Measurements from ENCODE around the gene ZNF69.
"Not testable (repeated sequence)": the region's sequence is repeated elsewhere in the genome, so short reads cannot be mapped to it uniquely, and the experiment has no call there.

Gene ZNF69

GRCh38 chr19:11856596-11857250 is 30.9 kb upstream of the ZNF69 start:
- in situ Hi-C loops (cut with HindIII; ENCODE audit: low sequenced_read_pairs) = no loop called here
- no peak overlapping the region for H3K4me3 ChIP-seq (ENCODE audit: low read depth, low read length)
- TF ChIP-seq CTCF (IDR thresholded peaks at IDR 0.05; ENCODE audit: low read depth, low read length) = no peak
- DNase-seq (ENCODE audit: low read depth, low spot score) = no peak

- in situ Hi-C loops (cut with HindIII; ENCODE audit: low sequenced_read_pairs) = no loop called here
- DNase-seq (ENCODE audit: low read depth, low spot score) = no peak
- TF ChIP-seq CTCF (IDR thresholded peaks at IDR 0.05; ENCODE audit: low read depth, low read length) = no peak
- no peak overlapping the region for H3K4me3 ChIP-seq (ENCODE audit: low read depth, low read length)
These were observed 26.9 kb upstream of the ZNF69 start for GRCh38 chr19:11860721-11861120.

DNA sequence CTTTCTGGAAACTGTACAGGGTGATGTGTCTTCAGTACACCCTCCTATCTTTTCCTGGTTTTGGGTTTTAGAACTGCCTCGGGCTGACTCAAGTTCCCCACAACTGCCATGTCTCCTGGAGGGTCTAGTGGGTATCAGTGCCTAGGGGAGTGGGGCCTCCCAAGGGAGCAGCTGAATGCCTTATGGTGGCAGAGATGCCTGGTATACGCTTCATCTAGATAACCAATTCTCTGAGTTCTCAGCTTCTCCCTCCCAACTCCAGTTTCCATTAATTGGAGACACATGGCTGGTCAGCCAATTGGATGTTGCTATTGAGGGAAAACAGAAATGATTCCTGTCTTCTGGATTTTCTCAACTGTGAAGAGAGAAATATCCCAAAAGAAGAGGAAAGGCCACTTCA is 26.3 kb upstream of the ZNF69 start:
- no peak for DNase-seq (ENCODE audit: low read depth, low spot score)
- no peak for TF ChIP-seq CTCF (IDR thresholded peaks at IDR 0.05; ENCODE audit: low read depth, low read length)
- in situ Hi-C loops (cut with HindIII; ENCODE audit: low sequenced_read_pairs) = no loop called here
- H3K4me3 ChIP-seq (ENCODE audit: low read depth, low read length) = no peak overlapping the region

- DNase-seq (ENCODE audit: low read depth, low spot score); H3K4me3 ChIP-seq (ENCODE audit: low read depth, low read length); in situ Hi-C loops (cut with HindIII; ENCODE audit: low sequenced_read_pairs): not testable (repeated sequence)
These were observed 19.8 kb upstream of the ZNF69 start for GRCh38 chr19:11867766-11868165.

GRCh38 chr19:11868188-11868587 is 19.4 kb upstream of the ZNF69 start:
- TF ChIP-seq CTCF (IDR thresholded peaks at IDR 0.05; ENCODE audit: low read depth, low read length) = no peak
- in situ Hi-C loops (cut with HindIII; ENCODE audit: low sequenced_read_pairs) = no loop called here
- H3K4me3 ChIP-seq (ENCODE audit: low read depth, low read length) = no peak overlapping the region

GRCh38 chr19:11872624-11873023 is 15.0 kb upstream of the ZNF69 start:
- H3K4me3 ChIP-seq (ENCODE audit: low read depth, low read length) = no peak overlapping the region
- in situ Hi-C loops (cut with HindIII; ENCODE audit: low sequenced_read_pairs) = no loop called here
- TF ChIP-seq CTCF (IDR thresholded peaks at IDR 0.05; ENCODE audit: low read depth, low read length) = no peak
- DNase-seq (ENCODE audit: low read depth, low spot score) = no peak

More at GRCh38 chr19:11868188-11868587, 19.4 kb upstream of the ZNF69 start:
- no peak for DNase-seq (ENCODE audit: low read depth, low spot score)

GRCh38 chr19:11873762-11874161 is 13.8 kb upstream of the ZNF69 start:
- TF ChIP-seq CTCF (IDR thresholded peaks at IDR 0.05; ENCODE audit: low read depth, low read length) = no peak
- in situ Hi-C loops (cut with HindIII; ENCODE audit: low sequenced_read_pairs) = no loop called here
- no peak overlapping the region for H3K4me3 ChIP-seq (ENCODE audit: low read depth, low read length)
- no peak for DNase-seq (ENCODE audit: low read depth, low spot score)

DNA sequence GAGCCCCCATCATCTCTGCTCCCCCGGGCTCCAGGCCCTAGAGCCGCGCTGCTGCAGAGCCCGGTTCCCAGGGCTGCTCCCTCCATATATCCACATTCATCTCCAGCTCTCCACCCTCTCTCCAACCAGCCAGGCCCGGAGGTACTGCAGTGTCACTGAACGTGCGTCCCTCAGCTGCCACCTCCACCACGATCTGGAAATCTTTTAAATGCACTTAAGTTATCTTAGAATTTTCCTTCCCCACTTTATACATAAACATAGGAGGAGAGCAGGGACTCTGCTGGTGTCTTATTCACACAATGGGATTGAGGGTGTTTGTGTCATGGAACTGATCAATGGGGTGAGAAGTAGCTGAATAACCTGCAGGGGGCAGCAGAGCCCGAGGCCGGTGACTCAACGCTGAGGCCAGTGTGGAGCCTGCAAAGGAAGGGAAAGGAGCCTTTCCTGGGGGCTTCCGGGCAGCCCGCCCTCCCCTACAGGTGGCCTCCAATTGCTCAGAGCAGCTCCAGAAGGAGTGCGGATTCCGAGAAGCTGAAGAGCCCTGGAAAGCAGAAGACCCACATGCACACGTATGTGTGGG is 7.8 kb upstream of the ZNF69 start:
- H3K4me3 ChIP-seq (ENCODE audit: low read depth, low read length); DNase-seq (ENCODE audit: low read depth, low spot score); in situ Hi-C loops (cut with HindIII; ENCODE audit: low sequenced_read_pairs): not testable (repeated sequence)

Data from astrocyte of the spinal cord (primary cell).